ENCODE data around the gene NETO1. TPM values are rescaled to one million over a fixed set of nuclear protein-coding genes. Genes with fewer than 3 reads are reported as not detected.

The NETO1 gene
- total RNA-seq, 1 donor from 2014 or later: 19.8 TPM

- Histone ChIP-seq H4K20me1 (ENCODE audit: insufficient read depth, low read length) (no peaks in the 10 kb centered on the region), H3K27ac (ENCODE audit: low read depth, low read length) (no peak overlapping the region), H3K9ac (ENCODE audit: low read length) (no peak overlapping the region), H3K36me3 (ENCODE audit: insufficient read depth, low read length) (no peaks in the 10 kb centered on the region), H3K9me3 (ENCODE audit: insufficient read depth, low read depth, low read length) (no peaks in the 10 kb centered on the region), H3K4me1 (ENCODE audit: insufficient read depth, low read length) (no peaks in the 10 kb centered on the region), H3K79me2 (ENCODE audit: insufficient read depth, low read length) (no peaks in the 10 kb centered on the region), H2AFZ (ENCODE audit: low read depth, low read length) (no peak overlapping the region), H3K4me3 (ENCODE audit: insufficient read depth, low read depth, low read length) (no peak overlapping the region), H3K27me3 (ENCODE audit: insufficient read depth, low read length) (no peaks in the 10 kb centered on the region), H3K4me2 (ENCODE audit: low read length) (no peak overlapping the region)
- no peak overlapping the region for H3K27ac Mint-ChIP-seq (ENCODE audit: unreplicated experiment)
- TF ChIP-seq EZH2 (IDR thresholded peaks at IDR 0.05; ENCODE audit: insufficient read depth, low read length) (no peak), CTCF (IDR thresholded peaks at IDR 0.05; ENCODE audit: insufficient read depth, low read depth, low read length) (no peak)
- peaks cover 10% of the 10 kb centered on the region for H3K9me3 Mint-ChIP-seq (ENCODE audit: unreplicated experiment)
- H3K4me3 Mint-ChIP-seq (ENCODE audit: unreplicated experiment): no peak overlapping the region
- H3K27me3 Mint-ChIP-seq (ENCODE audit: low read depth, unreplicated experiment): no peaks in the 10 kb centered on the region
- H3K4me1 Mint-ChIP-seq (ENCODE audit: low read depth, unreplicated experiment): peaks cover 35% of the 10 kb centered on the region
- DNase-seq (ENCODE audit: low read depth) (no peak), FAIRE-seq (no peak)
- H3K36me3 Mint-ChIP-seq (ENCODE audit: low read depth, unreplicated experiment): peaks cover 12% of the 10 kb centered on the region
These were observed 18.1 kb downstream of the NETO1 start for GRCh38 chr18:72849671-72850070.

- Histone ChIP-seq H3K9ac (ENCODE audit: low read length) (no peak overlapping the region), H3K4me2 (ENCODE audit: low read length) (no peak overlapping the region), H3K27me3 (ENCODE audit: insufficient read depth, low read length) (no peaks in the 10 kb centered on the region), H3K27ac (ENCODE audit: low read depth, low read length) (no peak overlapping the region), H3K9me3 (ENCODE audit: insufficient read depth, low read depth, low read length) (no peaks in the 10 kb centered on the region), H3K4me1 (ENCODE audit: insufficient read depth, low read length) (no peaks in the 10 kb centered on the region), H3K79me2 (ENCODE audit: insufficient read depth, low read length) (no peaks in the 10 kb centered on the region), H2AFZ (ENCODE audit: low read depth, low read length) (no peak overlapping the region), H3K36me3 (ENCODE audit: insufficient read depth, low read length) (no peaks in the 10 kb centered on the region), H3K4me3 (ENCODE audit: insufficient read depth, low read depth, low read length) (no peak overlapping the region), H4K20me1 (ENCODE audit: insufficient read depth, low read length) (no peaks in the 10 kb centered on the region)
- H3K4me3 Mint-ChIP-seq (ENCODE audit: unreplicated experiment): no peak overlapping the region
- peaks cover 35% of the 10 kb centered on the region for H3K4me1 Mint-ChIP-seq (ENCODE audit: low read depth, unreplicated experiment)
- H3K27me3 Mint-ChIP-seq (ENCODE audit: low read depth, unreplicated experiment): no peaks in the 10 kb centered on the region
- FAIRE-seq (no peak), DNase-seq (ENCODE audit: low read depth) (peak; percentile 46)
- no peak for TF ChIP-seq CTCF (IDR thresholded peaks at IDR 0.05; ENCODE audit: insufficient read depth, low read depth, low read length)
- TF ChIP-seq EZH2 (IDR thresholded peaks at IDR 0.05; ENCODE audit: insufficient read depth, low read length): no peak
- peaks cover 10% of the 10 kb centered on the region for H3K9me3 Mint-ChIP-seq (ENCODE audit: unreplicated experiment)
- peak overlapping the region; percentile 16 for H3K27ac Mint-ChIP-seq (ENCODE audit: unreplicated experiment)
- H3K36me3 Mint-ChIP-seq (ENCODE audit: low read depth, unreplicated experiment): peaks cover 12% of the 10 kb centered on the region
These were observed 19.1 kb downstream of the NETO1 start for GRCh38 chr18:72848503-72849237.

GRCh38 chr18:72847771-72848170 lies 20.0 kb downstream of the NETO1 start:
- Histone ChIP-seq H2AFZ (ENCODE audit: low read depth, low read length) (no peak overlapping the region), H3K9ac (ENCODE audit: low read length) (no peak overlapping the region), H3K9me3 (ENCODE audit: insufficient read depth, low read depth, low read length) (no peaks in the 10 kb centered on the region), H3K36me3 (ENCODE audit: insufficient read depth, low read length) (no peaks in the 10 kb centered on the region), H3K4me3 (ENCODE audit: insufficient read depth, low read depth, low read length) (no peak overlapping the region), H4K20me1 (ENCODE audit: insufficient read depth, low read length) (no peaks in the 10 kb centered on the region), H3K4me1 (ENCODE audit: insufficient read depth, low read length) (no peaks in the 10 kb centered on the region), H3K79me2 (ENCODE audit: insufficient read depth, low read length) (no peaks in the 10 kb centered on the region), H3K27me3 (ENCODE audit: insufficient read depth, low read length) (no peaks in the 10 kb centered on the region), H3K4me2 (ENCODE audit: low read length) (no peak overlapping the region), H3K27ac (ENCODE audit: low read depth, low read length) (no peak overlapping the region)
- FAIRE-seq: no peak
- Mint-ChIP-seq H3K9me3 (ENCODE audit: unreplicated experiment) (peaks cover 10% of the 10 kb centered on the region), H3K36me3 (ENCODE audit: low read depth, unreplicated experiment) (peaks cover 12% of the 10 kb centered on the region), H3K4me1 (ENCODE audit: low read depth, unreplicated experiment) (peaks cover 35% of the 10 kb centered on the region), H3K4me3 (ENCODE audit: unreplicated experiment) (no peak overlapping the region), H3K27ac (ENCODE audit: unreplicated experiment) (no peak overlapping the region), H3K27me3 (ENCODE audit: low read depth, unreplicated experiment) (no peaks in the 10 kb centered on the region)
- no peak for DNase-seq (ENCODE audit: low read depth)
- TF ChIP-seq CTCF (IDR thresholded peaks at IDR 0.05; ENCODE audit: insufficient read depth, low read depth, low read length): no peak

All from astrocyte (in vitro differentiated cells and primary cell).